IMR-90 (cell line): ENCODE measurements around the gene FNDC7. TPM values are rescaled to one million over a fixed set of nuclear protein-coding genes. Genes with fewer than 3 reads are reported as not detected.

ENCODE experiments used
- ATAC-seq: fragments of 200-7000 bp; cut with Tn5 transposase; 2 replicates; pipeline ENCODE4 v1.9.1; 2020; ENCODE audit warnings: low read depth, mild to moderate bottlenecking, moderate library complexity
- Bru-seq: library from RNA; stranded (reverse); fragments of 400-500 nt; gene quantifications from one replicate; lab custom pipeline; 2021; lab: Mats Ljungman, UMichigan
- BruChase-seq, 2 experiments: library from RNA; stranded (reverse); fragments of 400-500 nt; gene quantifications; one replicate each; lab custom pipeline; 2021; lab: Mats Ljungman, UMichigan
- BruUV-seq: library from RNA; stranded (reverse); fragments of 400-500 nt; replicated peaks from 2 replicates; lab custom pipeline; 2021; lab: Mats Ljungman, UMichigan
- CTCF ChIA-PET: fragments of 300-600 bp; formaldehyde crosslinking; extraction: SDS; loops from one replicate; lab custom pipeline; 2021; ENCODE audit warnings: antibody characterized with exemption; lab: Yijun Ruan, JAX
- POLR2A ChIA-PET: fragments of 300-600 bp; sonication (Branson Sonifier 250); formaldehyde crosslinking; loops from one replicate; lab custom pipeline; 2022; ENCODE audit warnings: antibody characterized with exemption; ENCODE audit not compliant: unreplicated experiment; lab: Charles Lee
- DNase-seq: peaks from one replicate; pipeline ENCODE4 v3.0.0; 2013
- H2AFZ ChIP-seq: replicated peaks from 2 replicates; pipeline ENCODE3; 2013; ENCODE audit warnings: low read length, mild to moderate bottlenecking; ENCODE audit not compliant: poor library complexity
- H2AK5ac ChIP-seq: 2 replicates; pipeline ENCODE4 v1.6.1; 2013; ENCODE audit warnings: low read depth, low read length, inconsistent platforms
- H2AK9ac ChIP-seq: replicated peaks from 2 replicates; pipeline ENCODE3; 2013; ENCODE audit warnings: mild to moderate bottlenecking, low read depth, low read length, moderate library complexity; ENCODE audit not compliant: poor library complexity
- H2BK120ac ChIP-seq: 2 replicates; pipeline ENCODE4 v1.6.1; 2013; ENCODE audit warnings: low read depth, low read length, inconsistent platforms
- H2BK15ac ChIP-seq: 3 replicates; pipeline ENCODE4 v1.6.1; 2013; ENCODE audit warnings: low read depth, low read length, inconsistent platforms
- H2BK20ac ChIP-seq: 2 replicates; pipeline ENCODE4 v1.6.1; 2013; ENCODE audit warnings: low read depth, mild to moderate bottlenecking, inconsistent platforms, low read length, moderate library complexity
- H2BK5ac ChIP-seq: 2 replicates; pipeline ENCODE4 v1.6.1; 2013; ENCODE audit warnings: mild to moderate bottlenecking, low read depth, low read length, inconsistent platforms; ENCODE audit not compliant: poor library complexity, severe bottlenecking
- H3K14ac ChIP-seq: replicated peaks from 2 replicates; pipeline ENCODE4 v1.6.1; 2013; ENCODE audit warnings: low read depth, low read length, inconsistent platforms
- H3K18ac ChIP-seq: 2 replicates; pipeline ENCODE4 v1.6.1; 2013; ENCODE audit warnings: low read depth, low read length, control low read depth
- H3K23ac ChIP-seq: 2 replicates; pipeline ENCODE4 v1.6.1; 2013; ENCODE audit warnings: low read depth, low read length, inconsistent platforms
- H3K27ac ChIP-seq: 2 replicates; pipeline ENCODE4 v1.5.1; 2013; ENCODE audit warnings: mild to moderate bottlenecking, control low read depth, low read length; ENCODE audit not compliant: insufficient read depth
- H3K27me3 ChIP-seq: 2 replicates; pipeline ENCODE4 v1.6.1; 2013; ENCODE audit warnings: low read length; ENCODE audit not compliant: control insufficient read depth, insufficient read depth
- H3K36me3 ChIP-seq: 2 replicates; pipeline ENCODE4 v1.6.1; 2013; ENCODE audit warnings: low read length, mixed read lengths; ENCODE audit not compliant: control insufficient read depth, insufficient read depth
- H3K4ac ChIP-seq: 2 replicates; pipeline ENCODE4 v1.6.1; 2013; ENCODE audit warnings: low read depth, low read length, inconsistent platforms
- H3K4me1 ChIP-seq: 2 replicates; pipeline ENCODE4 v1.6.1; 2013; ENCODE audit warnings: low read length, mixed read lengths; ENCODE audit not compliant: control insufficient read depth, insufficient read depth
- H3K4me2 ChIP-seq: 2 replicates; pipeline ENCODE4 v1.6.1; 2013; ENCODE audit warnings: low read depth, mild to moderate bottlenecking, control low read depth, low read length, moderate library complexity
- H3K4me3 ChIP-seq: 2 replicates; pipeline ENCODE4 v1.5.1; 2013; ENCODE audit warnings: low read depth, mild to moderate bottlenecking, control low read depth, low read length, moderate library complexity; ENCODE audit not compliant: insufficient read depth
- H3K56ac ChIP-seq: 2 replicates; pipeline ENCODE4 v1.6.1; 2013; ENCODE audit warnings: low read length, inconsistent platforms; ENCODE audit not compliant: insufficient read depth; ENCODE audit errors: extremely low read depth
- H3K79me1 ChIP-seq, 2 experiments: 2 replicates each; pipeline ENCODE4 v1.6.1; 2013; ENCODE audit warnings: low read length in 2 of 2, inconsistent platforms in 1 of 2, low read depth in 1 of 2
- H3K9ac ChIP-seq: 2 replicates; pipeline ENCODE4 v1.6.1; 2013; ENCODE audit warnings: low read depth, low read length, control low read depth
- H3K9me1 ChIP-seq: 2 replicates; pipeline ENCODE4 v1.6.1; 2013; ENCODE audit warnings: low read length, inconsistent platforms; ENCODE audit not compliant: insufficient read depth
- H3K9me3 ChIP-seq: 2 replicates; pipeline ENCODE4 v1.6.1; 2013; ENCODE audit warnings: low read length; ENCODE audit not compliant: control insufficient read depth, insufficient read depth
- H4K20me1 ChIP-seq: 2 replicates; pipeline ENCODE4 v1.6.1; 2013; ENCODE audit warnings: low read length, inconsistent platforms; ENCODE audit not compliant: insufficient read depth
- H4K5ac ChIP-seq: 2 replicates; pipeline ENCODE4 v1.6.1; 2013; ENCODE audit warnings: mild to moderate bottlenecking, low read depth, low read length, control low read depth
- H4K8ac ChIP-seq, 2 experiments: 2 replicates each; pipeline ENCODE4 v1.6.1; 2013; ENCODE audit warnings: low read depth in 2 of 2, low read length in 2 of 2, control low read depth in 1 of 2, inconsistent platforms in 1 of 2
- H4K91ac ChIP-seq: 2 replicates; pipeline ENCODE4 v1.6.1; 2013; ENCODE audit warnings: low read depth, low read length, inconsistent platforms; ENCODE audit not compliant: insufficient read depth
- MAFK ChIP-seq: IDR thresholded peaks from 2 replicates; pipeline ENCODE4 v1.6.1; 2012; ENCODE audit warnings: low read depth, low read length, improper control_type of control experiment
- MAZ ChIP-seq: IDR thresholded peaks from 2 replicates; pipeline ENCODE4 v1.6.1; 2012; ENCODE audit warnings: low read depth, mild to moderate bottlenecking, low read length, improper control_type of control experiment, moderate library complexity, borderline replicate concordance
- MXI1 ChIP-seq: IDR thresholded peaks from 2 replicates; pipeline ENCODE4 v1.6.1; 2012; ENCODE audit warnings: low read depth, mild to moderate bottlenecking, low read length, moderate library complexity, borderline replicate concordance
- RCOR1 ChIP-seq: IDR thresholded peaks from 2 replicates; pipeline ENCODE4 v1.6.1; 2012; ENCODE audit warnings: mild to moderate bottlenecking, low read length, improper control_type of control experiment; ENCODE audit not compliant: insufficient replicate concordance
- WGBS, 2 experiments: methylation state at CpG; one replicate each; pipeline versions ENCODE4 v1.1.5 to v1.1.7; 2013; ENCODE audit warnings: missing lambda C conversion rate in 2 of 2; ENCODE audit not compliant: insufficient read length in 1 of 2; ENCODE audit errors: extremely low coverage in 2 of 2; 5-methylcytosine and 5-hydroxymethylcytosine counted together
- dilution Hi-C: fragments of 300-500 bp; cut with HindIII; formaldehyde crosslinking; loops from one replicate; pipeline ENCODE4 v1.14.3; 2018; ENCODE audit warnings: low sequenced_read_pairs; ENCODE audit not compliant: unreplicated experiment
- in situ Hi-C: fragments of 300-500 bp; cut with MboI; formaldehyde crosslinking; loops from 3 replicates; pipeline ENCODE4 v1.14.3; 2019; ENCODE audit warnings: low sequenced_read_pairs, inconsistent platforms, mixed read lengths
- intact Hi-C: fragments of 100-400 bp; cut with micrococcal nuclease; formaldehyde crosslinking; loops from 2 replicates; pipeline ENCODE4 v1.10.0; 2022
- long read RNA-seq: library from polyadenylated mRNA; unstranded; transcript quantifications from one replicate; pipeline ENCODE4 v2.0.0, GENCODE V29; 2021; ENCODE audit not compliant: unreplicated experiment
- polyA plus RNA-seq, 3 experiments: library from polyadenylated mRNA; depleted of rRNA; stranded (reverse); fragments of >200 nt; gene quantifications; 2 replicates each; pipeline ENCODE4 v1.2.3, GENCODE V29; 2012; ENCODE audit warnings: low replicate concordance in 1 of 3
- total RNA-seq: library from RNA; depleted of rRNA; stranded (reverse); fragments of >200 nt; gene quantifications from 2 replicates; pipeline ENCODE4 v1.2.3, GENCODE V29; 2012; rRNA removed
- TF ChIP-seq, protein P1 (sequence below): conservative IDR thresholded peaks from 2 replicates; pipeline ENCODE4 v1.5.1; 2012; ENCODE audit warnings: mild to moderate bottlenecking, low read depth, low read length, improper control_type of control experiment

The FNDC7 gene, protein sequence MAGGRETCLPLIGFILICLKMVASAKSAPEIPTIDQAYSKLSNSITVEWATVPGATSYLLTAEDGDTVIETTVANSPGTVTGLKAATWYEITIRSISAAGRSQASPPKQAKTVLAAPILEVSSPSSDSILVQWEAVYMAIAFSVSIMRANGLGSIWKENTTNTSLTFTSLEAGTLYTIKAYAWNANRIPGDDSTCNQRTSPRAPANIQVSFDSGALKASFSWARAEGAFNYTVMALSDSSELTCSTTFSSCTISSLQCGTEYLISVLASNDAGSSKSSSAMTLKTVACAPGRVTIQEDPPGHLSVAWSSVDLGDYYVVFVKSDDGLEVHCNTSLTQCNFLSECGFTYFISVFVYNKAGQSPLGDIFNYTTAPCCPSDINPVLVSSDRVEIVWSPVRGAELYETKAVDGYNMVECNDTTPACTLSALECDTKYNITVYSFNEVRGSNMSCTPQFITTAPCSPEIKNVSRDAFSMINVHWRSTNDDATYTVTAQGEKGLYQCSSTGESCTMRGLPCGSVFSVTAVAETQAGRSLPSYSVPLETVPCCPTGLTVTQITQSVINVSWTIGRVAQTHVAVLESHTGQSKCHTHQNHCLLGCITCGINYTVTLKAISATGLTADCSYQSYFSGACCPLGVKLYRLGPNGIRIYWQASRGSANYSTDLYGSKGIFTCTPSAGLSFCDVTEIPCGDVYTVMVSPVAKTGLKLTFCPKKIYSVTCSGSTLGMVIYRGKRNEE
- under 0.01 TPM in 1 of 2 replicates, not detected in the other for total RNA-seq
- polyA plus RNA-seq (2012; rRNA removed), result 0.06 TPM in 1 of 2 replicates, not detected in the other
- polyA plus RNA-seq (2012; cell fraction: cytosol; rRNA removed), result 0.01 and 0.04 TPM in 2 replicates
- polyA plus RNA-seq (2012; cell fraction: nucleus; rRNA removed; ENCODE audit: low replicate concordance), result 0.08 TPM in 2 replicates
- Bru-seq, nascent RNA, result percentile 12 among the genes with signal in this experiment
- BruChase-seq, experiment 1, labeled RNA remaining after a 6-hour chase, result percentile 22 among the genes with signal in this experiment
- BruChase-seq, experiment 2, labeled RNA remaining after a 2-hour chase, result percentile 14 among the genes with signal in this experiment
- long read RNA-seq, result 0 reads

DNA sequence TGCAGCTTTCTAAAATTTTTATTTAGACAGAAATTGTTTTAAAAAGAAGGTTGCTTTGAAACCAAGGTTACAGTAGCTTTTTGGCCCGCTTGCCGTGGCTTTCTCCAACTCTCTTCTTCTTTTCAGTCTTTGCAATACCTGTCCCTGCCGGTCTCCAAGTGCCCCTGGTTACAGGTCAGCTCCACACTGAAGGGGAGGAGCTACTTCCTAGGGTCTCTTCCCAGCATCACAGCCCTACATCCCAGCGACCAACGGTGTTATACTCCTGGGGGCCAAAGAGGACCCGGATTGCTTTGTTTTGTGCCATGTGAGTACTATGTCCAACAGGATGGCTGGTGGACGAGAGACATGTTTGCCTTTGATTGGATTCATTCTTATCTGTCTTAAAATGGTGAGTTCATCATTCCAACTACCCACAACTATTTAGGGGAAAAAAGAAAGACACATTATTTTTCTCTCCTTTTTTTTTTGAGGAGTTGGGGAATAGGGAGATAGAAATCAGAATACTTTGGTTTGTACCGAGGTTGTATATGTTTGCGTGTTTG lies at the start of gene FNDC7:
TSS of gene FNDC7 (plus strand) at position 303 of the 545 bp plus-strand sequence. CDS start at position 329, 26 bp downstream.
- H3K27ac ChIP-seq, result no peak within 1 kb of the TSS
- H3K14ac ChIP-seq, result no peak within 1 kb of the TSS; the same call in 1 of the 2 replicates
- H3K4me1 ChIP-seq, result peaks cover 8% of the 10 kb centered on the region
- peak; percentile 39; the same call in 1 of the 2 replicates for ATAC-seq
- dilution Hi-C loops, result no loop called here
- intact Hi-C loops, result no loop called here
- H4K20me1 ChIP-seq, result no peaks in the 10 kb centered on the region
- no peak within 1 kb of the TSS for H2AK5ac ChIP-seq
- no peaks in the 10 kb centered on the region for H3K36me3 ChIP-seq
- H3K4me3 ChIP-seq, result no peak within 1 kb of the TSS
- H3K4me2 ChIP-seq, result peak within 1 kb of the TSS; percentile 72; the same call in 1 of the 2 replicates
- H3K27me3 ChIP-seq, result no peaks in the 10 kb centered on the region
- no peaks in the 10 kb centered on the region for H3K9me1 ChIP-seq
- TF ChIP-seq MAZ (no peak), MAFK (no peak), RCOR1 (no peak), MXI1 (no peak)
- TF ChIP-seq, protein P1, sequence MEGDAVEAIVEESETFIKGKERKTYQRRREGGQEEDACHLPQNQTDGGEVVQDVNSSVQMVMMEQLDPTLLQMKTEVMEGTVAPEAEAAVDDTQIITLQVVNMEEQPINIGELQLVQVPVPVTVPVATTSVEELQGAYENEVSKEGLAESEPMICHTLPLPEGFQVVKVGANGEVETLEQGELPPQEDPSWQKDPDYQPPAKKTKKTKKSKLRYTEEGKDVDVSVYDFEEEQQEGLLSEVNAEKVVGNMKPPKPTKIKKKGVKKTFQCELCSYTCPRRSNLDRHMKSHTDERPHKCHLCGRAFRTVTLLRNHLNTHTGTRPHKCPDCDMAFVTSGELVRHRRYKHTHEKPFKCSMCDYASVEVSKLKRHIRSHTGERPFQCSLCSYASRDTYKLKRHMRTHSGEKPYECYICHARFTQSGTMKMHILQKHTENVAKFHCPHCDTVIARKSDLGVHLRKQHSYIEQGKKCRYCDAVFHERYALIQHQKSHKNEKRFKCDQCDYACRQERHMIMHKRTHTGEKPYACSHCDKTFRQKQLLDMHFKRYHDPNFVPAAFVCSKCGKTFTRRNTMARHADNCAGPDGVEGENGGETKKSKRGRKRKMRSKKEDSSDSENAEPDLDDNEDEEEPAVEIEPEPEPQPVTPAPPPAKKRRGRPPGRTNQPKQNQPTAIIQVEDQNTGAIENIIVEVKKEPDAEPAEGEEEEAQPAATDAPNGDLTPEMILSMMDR, result no peak
- H3K56ac ChIP-seq, result no peak within 1 kb of the TSS
- H2AFZ ChIP-seq, result peak within 1 kb of the TSS; percentile 84
- POLR2A ChIA-PET, result no interaction called here
- H3K9ac ChIP-seq, result no peak within 1 kb of the TSS
- H4K5ac ChIP-seq, result no peak within 1 kb of the TSS
- no CpG with 5 or more reads among the region's 9 CpGs for WGBS, 2 experiments
- no TSS peak for BruUV-seq
- peak; percentile 42 for DNase-seq
- peak within 1 kb of the TSS in 1 of 2 experiments; percentile 48; a peak in 1 of 4 replicates for H4K8ac ChIP-seq
- H3K23ac ChIP-seq, result no peak within 1 kb of the TSS
- no peak within 1 kb of the TSS for H2BK15ac ChIP-seq
- CTCF ChIA-PET, result no interaction called here
- no peak within 1 kb of the TSS for H3K18ac ChIP-seq
- H2BK5ac ChIP-seq, result no peak within 1 kb of the TSS
- H4K91ac ChIP-seq, result no peak within 1 kb of the TSS
- no peak within 1 kb of the TSS for H2BK20ac ChIP-seq
- in situ Hi-C loops, result no loop called here
- H3K9me3 ChIP-seq, result no peaks in the 10 kb centered on the region
- no peak within 1 kb of the TSS for H2BK120ac ChIP-seq
- H3K4ac ChIP-seq, result no peak within 1 kb of the TSS
- H3K79me1 ChIP-seq, result no peaks in the 10 kb centered on the region
- no peak within 1 kb of the TSS for H2AK9ac ChIP-seq
